GM23338 (cell line): ENCODE results near the gene KRT6A. TPM values are rescaled to one million over a fixed set of nuclear protein-coding genes. Genes with fewer than 3 reads are reported as not detected.

Experiments used
- ATAC-seq: fragments of 200-7000 bp; cut with Tn5 transposase; 3 replicates; pipeline ENCODE4 v1.9.1; 2020
- DNase-seq: peaks from one replicate; pipeline ENCODE4 v3.0.0-alpha.2; 2015; ENCODE audit warnings: low spot score
- H2AFZ ChIP-seq: fragments of 200-600 bp; sonication (generic); 2 replicates; pipeline ENCODE4 v1.8.0; 2016; ENCODE audit warnings: antibody characterized with exemption, mild to moderate bottlenecking, moderate library complexity
- H3F3A ChIP-seq: fragments of 200-600 bp; sonication (generic); replicated peaks from 2 replicates; pipeline ENCODE4 v1.8.0; 2017; ENCODE audit warnings: antibody characterized with exemption, mixed run types, low read depth
- H3K27ac ChIP-seq: fragments of 200-600 bp; sonication (generic); 2 replicates; pipeline ENCODE4 v1.6.1; 2016; ENCODE audit warnings: low read depth
- H3K27me3 ChIP-seq: fragments of 200-600 bp; sonication (generic); 2 replicates; pipeline ENCODE4 v1.8.0; 2016; ENCODE audit warnings: mild to moderate bottlenecking, mixed run types, moderate library complexity; ENCODE audit not compliant: insufficient read depth
- H3K36me3 ChIP-seq: fragments of 200-600 bp; sonication (generic); 2 replicates; pipeline ENCODE4 v1.8.0; 2016; ENCODE audit warnings: mild to moderate bottlenecking; ENCODE audit not compliant: insufficient read depth
- H3K4me1 ChIP-seq: fragments of 200-600 bp; sonication (generic); 2 replicates; pipeline ENCODE4 v1.8.0; 2016; ENCODE audit warnings: mild to moderate bottlenecking, moderate library complexity; ENCODE audit not compliant: insufficient read depth
- H3K4me2 ChIP-seq: fragments of 200-600 bp; sonication (generic); 2 replicates; pipeline ENCODE4 v1.7.1; 2017; ENCODE audit warnings: mixed run types
- H3K4me3 ChIP-seq: fragments of 200-600 bp; sonication (generic); 2 replicates; pipeline ENCODE4 v1.6.1; 2016; ENCODE audit warnings: mixed run types
- H3K79me2 ChIP-seq: fragments of 200-600 bp; sonication (generic); replicated peaks from 2 replicates; pipeline ENCODE4 v1.8.0; 2017; ENCODE audit warnings: mild to moderate bottlenecking; ENCODE audit not compliant: insufficient read depth
- H3K9me2 ChIP-seq: fragments of 200-600 bp; sonication (generic); 2 replicates; pipeline ENCODE4 v1.8.0; 2017; ENCODE audit not compliant: insufficient read depth
- H4K20me1 ChIP-seq: fragments of 200-600 bp; sonication (generic); replicated peaks from 2 replicates; pipeline ENCODE4 v1.8.0; 2017; ENCODE audit warnings: mild to moderate bottlenecking; ENCODE audit not compliant: insufficient read depth
- H3K27ac Mint-ChIP-seq: 2 replicates; pipeline ENCODE4 v1.8.0; 2020; ENCODE audit warnings: inconsistent platforms, mild to moderate bottlenecking, moderate library complexity, mixed read lengths
- H3K27me3 Mint-ChIP-seq: 3 replicates; pipeline ENCODE4 v1.8.0; 2022; ENCODE audit warnings: low read depth, mild to moderate bottlenecking, moderate library complexity, mixed read lengths, inconsistent platforms; ENCODE audit not compliant: insufficient read depth, poor library complexity
- H3K36me3 Mint-ChIP-seq: 3 replicates; pipeline ENCODE4 v1.8.0; 2021; ENCODE audit warnings: low read depth, mild to moderate bottlenecking, inconsistent platforms, moderate library complexity, mixed read lengths
- H3K4me1 Mint-ChIP-seq: 3 replicates; pipeline ENCODE4 v1.8.0; 2020; ENCODE audit warnings: mild to moderate bottlenecking, inconsistent platforms, mixed read lengths
- H3K4me3 Mint-ChIP-seq: 3 replicates; pipeline ENCODE4 v1.8.0; 2021; ENCODE audit warnings: moderate library complexity, mild to moderate bottlenecking, inconsistent platforms, mixed read lengths
- H3K9me3 Mint-ChIP-seq: 3 replicates; pipeline ENCODE4 v1.8.0; 2020; ENCODE audit warnings: moderate library complexity, mild to moderate bottlenecking, inconsistent platforms, mixed read lengths
- CREB1 ChIP-seq: fragments of 250-450 bp; sonication (Bioruptor Pico); IDR thresholded peaks from 2 replicates; pipeline ENCODE4 v1.5.0; 2020; ENCODE audit warnings: low read depth, mild to moderate bottlenecking, moderate library complexity
- CTCF ChIP-seq, 2 experiments: fragments of 200-600 bp in 1 of 2; sonication (generic) in 1 of 2; conservative IDR thresholded peaks; 2 replicates each; pipeline versions ENCODE4 v1.5.1 to v1.6.1; 2016 to 2017; ENCODE audit warnings: antibody characterized with exemption in 2 of 2, low read depth in 2 of 2, mild to moderate bottlenecking in 2 of 2, moderate library complexity in 1 of 2
- JUNB ChIP-seq: IDR thresholded peaks from one replicate; pipeline ENCODE4 v1.6.1; 2016; ENCODE audit warnings: antibody characterized with exemption; ENCODE audit not compliant: unreplicated experiment
- NANOG ChIP-seq: IDR thresholded peaks from 2 replicates; pipeline ENCODE4 v1.6.1; 2016; ENCODE audit warnings: antibody characterized with exemption, borderline replicate concordance
- REST ChIP-seq: IDR thresholded peaks from one replicate; pipeline ENCODE4 v1.6.1; 2018; ENCODE audit warnings: antibody characterized with exemption; ENCODE audit not compliant: unreplicated experiment
- STAT1 ChIP-seq: IDR thresholded peaks from one replicate; pipeline ENCODE4 v1.6.1; 2016; ENCODE audit warnings: antibody characterized with exemption; ENCODE audit not compliant: unreplicated experiment
- ZNF331 ChIP-seq: fragments of 250-450 bp; sonication (Bioruptor Pico); IDR thresholded peaks from 2 replicates; pipeline ENCODE4 v1.5.0; 2020; ENCODE audit warnings: low read depth, mild to moderate bottlenecking, moderate library complexity
- polyA plus RNA-seq: library from polyadenylated mRNA; unstranded; fragments of >200 nt; fragmentation: Nextera tagmentation; extraction: Ambion mirVana; gene quantifications from 2 replicates; pipeline ENCODE4 v1.2.1, GENCODE V29; 2016
- total RNA-seq: library from RNA; depleted of rRNA; stranded (reverse); fragments of >200 nt; shearing (Covaris generic); gene quantifications from 2 replicates; pipeline ENCODE4 v1.2.3, GENCODE V29; 2014
- TF ChIP-seq, protein P1 (sequence below): IDR thresholded peaks from 2 replicates; pipeline ENCODE4 v1.6.1; 2016; ENCODE audit warnings: antibody characterized with exemption

KRT6A gene
- total and polyA plus RNA-seq, 2 experiments from 2014 or later = not detected

DNA sequence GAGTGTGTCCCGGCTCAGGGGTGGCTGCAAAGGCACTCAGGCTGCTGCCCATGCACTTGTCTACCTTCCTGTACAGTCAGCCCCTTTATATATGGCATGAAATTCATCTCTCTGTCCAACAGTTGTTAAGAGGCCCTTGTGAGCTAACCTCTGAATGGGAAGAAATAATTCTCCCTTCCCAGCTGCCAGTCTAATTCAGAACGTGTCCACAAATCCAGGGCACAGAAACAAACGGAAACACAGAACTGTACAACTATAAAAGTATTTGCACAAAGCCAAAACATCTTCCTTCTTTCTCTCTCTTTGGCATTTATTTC, 26.3 kb upstream of the KRT6A start (continued):
- TF ChIP-seq CTCF (conservative IDR thresholded peaks at IDR 0.05; ENCODE audit: low read depth in 2 of 2) (no peak), REST (no peak), CREB1 (CRISPR knock-in tag) (no peak), NANOG (no peak), ZNF331 (no peak), JUNB (no peak), STAT1 (no peak)
- TF ChIP-seq, protein P1, sequence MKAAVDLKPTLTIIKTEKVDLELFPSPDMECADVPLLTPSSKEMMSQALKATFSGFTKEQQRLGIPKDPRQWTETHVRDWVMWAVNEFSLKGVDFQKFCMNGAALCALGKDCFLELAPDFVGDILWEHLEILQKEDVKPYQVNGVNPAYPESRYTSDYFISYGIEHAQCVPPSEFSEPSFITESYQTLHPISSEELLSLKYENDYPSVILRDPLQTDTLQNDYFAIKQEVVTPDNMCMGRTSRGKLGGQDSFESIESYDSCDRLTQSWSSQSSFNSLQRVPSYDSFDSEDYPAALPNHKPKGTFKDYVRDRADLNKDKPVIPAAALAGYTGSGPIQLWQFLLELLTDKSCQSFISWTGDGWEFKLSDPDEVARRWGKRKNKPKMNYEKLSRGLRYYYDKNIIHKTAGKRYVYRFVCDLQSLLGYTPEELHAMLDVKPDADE = no peak

- DNase-seq = no peak
- Mint-ChIP-seq H3K36me3 (no peaks in the 10 kb centered on the region), H3K27ac (no peak overlapping the region; the same call in 1 of the 2 replicates), H3K9me3 (no peaks in the 10 kb centered on the region), H3K27me3 (peaks cover 12% of the 10 kb centered on the region), H3K4me1 (peaks cover 15% of the 10 kb centered on the region; the same call in 1 of the 3 replicates), H3K4me3 (no peak overlapping the region)
- Histone ChIP-seq H3K4me2 (no peak overlapping the region), H2AFZ (no peak overlapping the region), H3K27me3 (no peaks in the 10 kb centered on the region), H3K36me3 (no peaks in the 10 kb centered on the region), H3F3A (no peaks in the 10 kb centered on the region), H3K27ac (no peak overlapping the region), H3K4me1 (no peaks in the 10 kb centered on the region), H4K20me1 (no peaks in the 10 kb centered on the region), H3K79me2 (no peaks in the 10 kb centered on the region), H3K9me2 (0 out of 2 replicates have a peak, but pooled peaks cover 3% of the 10 kb centered on the region), H3K4me3 (no peak overlapping the region)
- no peak for TF ChIP-seq REST
- TF ChIP-seq CREB1 (CRISPR knock-in tag) = no peak
- no peak for TF ChIP-seq NANOG
- ATAC-seq = no peak
Measured at GRCh38 chr12:52518574-52519386, 25.7 kb upstream of the KRT6A start.
